Choroid plexus epithelial cell (primary cell): ENCODE data around the gene OR2H1.

Experiments
- DNase-seq: peaks from one replicate; pipeline ENCODE4 v3.0.0-alpha.2; 2010; ENCODE audit warnings: low read depth
- H3K4me3 ChIP-seq: 2 replicates; pipeline ENCODE4 v1.5.1; 2011; ENCODE audit warnings: low read depth, mild to moderate bottlenecking, control low read depth, low read length, moderate library complexity
- TF ChIP-seq, protein P1 (sequence below): conservative IDR thresholded peaks from 2 replicates; pipeline ENCODE4 v1.5.1; 2011; ENCODE audit warnings: low read depth, mild to moderate bottlenecking, control low read depth, inconsistent platforms, low read length, moderate library complexity

OR2H1 gene

GRCh38 chr6:29465279-29465678, 8.3 kb downstream of the OR2H1 start:
- no peak for DNase-seq
- H3K4me3 ChIP-seq = no peak overlapping the region
- TF ChIP-seq, protein P1, sequence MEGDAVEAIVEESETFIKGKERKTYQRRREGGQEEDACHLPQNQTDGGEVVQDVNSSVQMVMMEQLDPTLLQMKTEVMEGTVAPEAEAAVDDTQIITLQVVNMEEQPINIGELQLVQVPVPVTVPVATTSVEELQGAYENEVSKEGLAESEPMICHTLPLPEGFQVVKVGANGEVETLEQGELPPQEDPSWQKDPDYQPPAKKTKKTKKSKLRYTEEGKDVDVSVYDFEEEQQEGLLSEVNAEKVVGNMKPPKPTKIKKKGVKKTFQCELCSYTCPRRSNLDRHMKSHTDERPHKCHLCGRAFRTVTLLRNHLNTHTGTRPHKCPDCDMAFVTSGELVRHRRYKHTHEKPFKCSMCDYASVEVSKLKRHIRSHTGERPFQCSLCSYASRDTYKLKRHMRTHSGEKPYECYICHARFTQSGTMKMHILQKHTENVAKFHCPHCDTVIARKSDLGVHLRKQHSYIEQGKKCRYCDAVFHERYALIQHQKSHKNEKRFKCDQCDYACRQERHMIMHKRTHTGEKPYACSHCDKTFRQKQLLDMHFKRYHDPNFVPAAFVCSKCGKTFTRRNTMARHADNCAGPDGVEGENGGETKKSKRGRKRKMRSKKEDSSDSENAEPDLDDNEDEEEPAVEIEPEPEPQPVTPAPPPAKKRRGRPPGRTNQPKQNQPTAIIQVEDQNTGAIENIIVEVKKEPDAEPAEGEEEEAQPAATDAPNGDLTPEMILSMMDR = no peak

- DNase-seq = no peak
- TF ChIP-seq, protein P1 = no peak
- H3K4me3 ChIP-seq = no peak overlapping the region
These were observed 8.8 kb downstream of the OR2H1 start for GRCh38 chr6:29465801-29466200.

DNA sequence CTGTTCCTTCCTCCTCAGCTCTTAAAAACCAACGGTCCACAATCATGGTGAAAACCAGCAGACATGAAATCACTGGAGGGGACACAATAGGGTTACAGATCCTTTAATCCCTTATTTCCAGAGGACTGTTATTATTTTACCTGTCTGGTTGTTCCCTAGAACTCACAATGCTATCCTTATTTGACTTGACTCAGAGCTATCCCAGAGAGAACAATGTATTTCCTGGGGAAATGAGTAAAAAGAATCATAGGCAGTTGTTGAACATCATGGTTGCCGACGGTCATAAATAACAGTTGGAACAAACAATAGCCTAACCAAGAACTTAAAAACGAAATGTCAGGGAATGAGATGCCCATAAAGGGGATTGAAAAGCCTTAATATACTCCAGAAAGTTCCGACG, 9.3 kb downstream of the OR2H1 start:
- no peak overlapping the region for H3K4me3 ChIP-seq
- TF ChIP-seq, protein P1 = no peak
- DNase-seq = no peak

DNA sequence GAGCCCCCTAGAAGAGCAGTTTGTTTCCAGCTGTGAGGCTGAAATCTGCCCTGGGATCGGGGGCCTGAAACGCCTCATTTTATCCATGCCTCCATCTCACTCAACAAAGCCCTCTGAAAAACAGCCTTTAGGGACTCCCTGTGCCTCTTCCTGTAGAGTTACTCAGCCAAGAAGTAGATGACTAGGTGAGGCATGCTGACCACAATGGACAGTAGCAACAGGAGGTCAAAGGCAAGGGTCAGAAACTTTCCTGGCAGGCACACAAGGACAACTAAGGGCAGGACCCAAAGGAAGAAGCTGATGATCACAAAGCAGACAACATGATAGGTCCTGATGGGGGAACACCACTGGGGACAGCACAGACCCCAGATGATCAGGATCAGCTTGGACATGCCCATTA, 18.0 kb downstream of the OR2H1 start:
- no peak overlapping the region for H3K4me3 ChIP-seq
- TF ChIP-seq, protein P1 = no peak
- DNase-seq = no peak

DNA sequence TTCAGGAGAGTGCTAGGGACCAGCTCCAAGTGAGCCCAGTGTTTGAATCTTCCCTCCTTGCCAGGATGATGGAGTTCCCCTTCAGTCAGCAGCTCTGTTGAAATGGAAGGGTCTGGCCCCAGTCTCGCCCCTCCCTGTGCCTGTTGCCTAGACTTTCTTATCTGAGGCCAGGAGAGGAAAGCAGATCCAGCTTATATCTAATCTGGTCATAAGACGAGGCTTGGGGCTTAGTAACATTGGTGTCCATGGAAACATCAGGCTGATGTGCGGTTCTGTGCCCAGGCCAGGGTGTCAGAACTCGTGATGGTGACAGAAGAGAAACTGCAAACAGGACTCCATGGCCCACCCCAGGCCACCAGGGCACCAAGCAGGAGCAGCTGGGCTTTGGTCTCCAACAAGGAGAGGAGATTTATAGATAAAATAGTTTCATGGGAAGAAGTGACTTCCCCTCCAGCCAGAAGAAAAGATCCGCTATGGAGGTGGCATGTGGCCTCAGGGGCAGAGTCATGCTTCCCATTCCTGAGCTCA, 21.0 kb downstream of the OR2H1 start:
- no peak overlapping the region for H3K4me3 ChIP-seq
- no peak for DNase-seq
- TF ChIP-seq, protein P1 = no peak

- TF ChIP-seq, protein P1 = no peak
- no peak overlapping the region for H3K4me3 ChIP-seq
- DNase-seq = no peak
These were observed 21.8 kb downstream of the OR2H1 start for GRCh38 chr6:29478740-29479139.

DNA sequence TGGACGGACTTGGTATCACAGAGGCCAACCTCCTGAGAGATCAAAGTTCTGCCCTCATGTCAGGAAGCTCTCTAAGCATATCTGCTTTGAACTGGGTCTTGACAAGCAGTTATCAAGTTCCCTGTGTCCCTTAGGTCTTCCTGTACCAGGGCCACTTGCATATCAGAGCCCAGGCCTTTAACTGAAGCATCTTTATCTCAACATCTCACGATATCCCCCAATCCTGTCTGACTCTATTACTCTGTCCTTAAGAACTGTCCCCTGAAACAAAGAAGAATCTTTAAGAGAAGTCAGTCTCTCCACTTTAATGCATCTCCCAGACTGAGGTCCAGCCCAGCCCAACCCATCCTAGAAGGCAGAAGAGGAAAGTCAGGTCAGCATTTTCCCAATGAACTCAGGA, 22.6 kb downstream of the OR2H1 start:
- no peak for DNase-seq
- no peak overlapping the region for H3K4me3 ChIP-seq
- TF ChIP-seq, protein P1 = no peak
